NT2/D1 (cell line): Measurements from ENCODE around the gene CDC42EP1.
"Not testable (repeated sequence)": the region's sequence is repeated elsewhere in the genome, so short reads cannot be mapped to it uniquely, and the experiment has no call there.

Source experiments
- DNase-seq: peaks from one replicate; pipeline ENCODE4 v3.0.0-alpha.2; 2011; ENCODE audit warnings: low read depth, low spot score
- H3K27me3 ChIP-seq: 2 replicates; pipeline ENCODE4 v1.6.0; 2011; ENCODE audit warnings: mild to moderate bottlenecking; ENCODE audit not compliant: insufficient read length, insufficient read depth
- H3K36me3 ChIP-seq: 2 replicates; pipeline ENCODE4 v1.6.1; 2011; ENCODE audit warnings: mild to moderate bottlenecking, low read length, mixed read lengths; ENCODE audit not compliant: insufficient read depth, insufficient read length
- H3K4me1 ChIP-seq: 2 replicates; pipeline ENCODE4 v1.5.1; 2011; ENCODE audit not compliant: insufficient read depth, insufficient read length
- H3K4me3 ChIP-seq: 2 replicates; pipeline ENCODE4 v1.5.1; 2011; ENCODE audit warnings: low read depth; ENCODE audit not compliant: insufficient read length
- H3K9ac ChIP-seq: 2 replicates; pipeline ENCODE4 v1.6.0; 2011; ENCODE audit warnings: low read depth; ENCODE audit not compliant: insufficient read length
- H3K9me3 ChIP-seq: 2 replicates; pipeline ENCODE4 v1.5.1; 2011; ENCODE audit warnings: mild to moderate bottlenecking, low read length; ENCODE audit not compliant: insufficient read depth
- SUZ12 ChIP-seq: IDR thresholded peaks from 2 replicates; pipeline ENCODE4 v1.6.1; 2011; ENCODE audit not compliant: insufficient read length, insufficient read depth; ENCODE audit errors: extremely low read depth
- YY1 ChIP-seq: IDR thresholded peaks from 2 replicates; pipeline ENCODE4 v1.6.1; 2011; ENCODE audit not compliant: insufficient read length, insufficient read depth
- ZNF274 ChIP-seq: IDR thresholded peaks from 2 replicates; pipeline ENCODE4 v1.6.1; 2011; ENCODE audit warnings: mild to moderate bottlenecking, low read depth, low read length

The CDC42EP1 gene

GRCh38 chr22:37575490-37576003, 15.3 kb downstream of the CDC42EP1 start:
- no peaks in the 10 kb centered on the region for H3K4me1 ChIP-seq
- H3K9me3 ChIP-seq = no peaks in the 10 kb centered on the region
- no peak overlapping the region for H3K9ac ChIP-seq
- DNase-seq = no peak
- no peaks in the 10 kb centered on the region for H3K36me3 ChIP-seq
- no peaks in the 10 kb centered on the region for H3K27me3 ChIP-seq
- TF ChIP-seq ZNF274 (no peak), SUZ12 (no peak), YY1 (no peak)
- H3K4me3 ChIP-seq = no peak overlapping the region

DNA sequence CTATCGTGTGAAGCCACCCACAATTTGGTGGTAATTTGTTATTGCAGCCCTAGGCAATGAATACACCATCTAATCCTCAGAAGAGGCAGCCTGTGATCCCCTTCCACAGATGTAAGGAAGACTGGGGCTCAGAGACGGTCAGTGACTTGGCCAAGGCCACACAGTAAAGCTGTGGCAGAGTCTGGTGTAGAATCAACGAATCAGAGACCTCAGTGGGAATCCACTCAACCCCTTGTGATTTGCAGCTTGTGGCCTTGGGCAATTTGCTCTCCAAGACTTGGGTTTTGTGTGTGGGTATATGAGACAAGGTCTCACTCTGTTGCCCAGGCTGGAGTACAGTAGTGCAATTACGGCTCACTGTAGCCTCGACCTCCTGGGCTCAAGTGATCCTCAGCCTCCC, 17.7 kb downstream of the CDC42EP1 start:
- no peaks in the 10 kb centered on the region for H3K4me1 ChIP-seq
- H3K9me3 ChIP-seq = no peaks in the 10 kb centered on the region
- no peak for DNase-seq
- H3K4me3 ChIP-seq = no peak overlapping the region
- H3K36me3 ChIP-seq = no peaks in the 10 kb centered on the region
- H3K9ac ChIP-seq = no peak overlapping the region
- no peaks in the 10 kb centered on the region for H3K27me3 ChIP-seq
- TF ChIP-seq ZNF274 (no peak), SUZ12 (no peak), YY1 (no peak)

DNA sequence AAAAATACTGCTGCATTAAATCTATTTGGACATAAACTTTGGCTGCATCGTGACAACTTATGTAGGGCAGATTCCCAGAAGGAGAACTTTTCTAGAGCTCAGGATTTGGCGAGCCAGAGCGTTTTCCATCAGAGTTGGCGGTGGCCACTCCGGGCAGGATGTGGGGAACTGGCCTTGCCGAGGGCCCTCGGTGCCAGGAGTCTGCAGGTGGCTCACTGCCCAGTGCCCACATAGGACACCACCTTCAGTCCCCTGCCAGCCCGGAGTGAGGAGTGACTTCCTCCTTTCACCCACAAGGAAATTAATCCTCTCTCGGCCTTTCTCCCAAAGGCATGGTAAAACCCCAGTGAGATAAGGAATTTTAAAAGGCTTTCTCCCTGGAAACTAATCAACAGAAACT, 21.2 kb downstream of the CDC42EP1 start:
- no peaks in the 10 kb centered on the region for H3K9me3 ChIP-seq
- H3K9ac ChIP-seq = no peak overlapping the region
- H3K36me3 ChIP-seq = no peaks in the 10 kb centered on the region
- no peak overlapping the region for H3K4me3 ChIP-seq
- TF ChIP-seq ZNF274 (no peak), YY1 (no peak), SUZ12 (no peak)
- no peak for DNase-seq
- no peaks in the 10 kb centered on the region for H3K27me3 ChIP-seq
- H3K4me1 ChIP-seq = peaks cover 3% of the 10 kb centered on the region

- DNase-seq = no peak
- H3K36me3 ChIP-seq = no peaks in the 10 kb centered on the region
- H3K9me3 ChIP-seq = no peaks in the 10 kb centered on the region
- H3K4me3 ChIP-seq = no peak overlapping the region
- no peaks in the 10 kb centered on the region for H3K27me3 ChIP-seq
- H3K9ac ChIP-seq = no peak overlapping the region
- TF ChIP-seq ZNF274 = no peak
- no peak for TF ChIP-seq SUZ12
- TF ChIP-seq YY1 = no peak
- peaks cover 3% of the 10 kb centered on the region for H3K4me1 ChIP-seq
These were observed 22.2 kb downstream of the CDC42EP1 start for GRCh38 chr22:37582526-37582925.

- H3K36me3 ChIP-seq = no peaks in the 10 kb centered on the region
- no peak overlapping the region for H3K4me3 ChIP-seq
- no peak for DNase-seq
- no peaks in the 10 kb centered on the region for H3K9me3 ChIP-seq
- no peak overlapping the region for H3K9ac ChIP-seq
- peaks cover 3% of the 10 kb centered on the region for H3K4me1 ChIP-seq
- TF ChIP-seq ZNF274 = no peak
- TF ChIP-seq YY1 = no peak
- no peak for TF ChIP-seq SUZ12
- no peaks in the 10 kb centered on the region for H3K27me3 ChIP-seq
These were observed 28.4 kb downstream of the CDC42EP1 start for GRCh38 chr22:37588546-37589215.

DNA sequence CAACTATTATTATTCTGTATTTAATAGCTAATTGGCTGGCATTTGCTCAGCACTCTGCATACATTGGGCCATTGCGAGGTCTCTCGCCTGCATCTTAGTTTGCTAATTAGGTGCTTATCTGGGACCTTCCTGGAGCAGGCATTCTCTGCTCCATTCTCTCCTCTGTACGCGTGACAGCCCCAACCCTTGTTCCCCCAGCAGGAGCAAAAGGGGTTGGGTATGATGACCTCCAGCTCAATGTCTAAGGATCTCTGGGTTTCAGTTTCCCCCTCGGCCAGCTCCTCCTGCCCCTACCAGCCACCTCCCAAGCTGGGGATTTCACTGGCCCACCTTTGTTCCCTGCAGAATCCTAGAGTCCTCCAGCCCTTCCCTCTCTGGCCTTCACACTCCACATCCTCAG, 29.4 kb downstream of the CDC42EP1 start:
- Histone ChIP-seq H3K36me3 (no peaks in the 10 kb centered on the region), H3K27me3 (no peaks in the 10 kb centered on the region), H3K4me1 (peaks cover 3% of the 10 kb centered on the region), H3K4me3 (no peak overlapping the region), H3K9ac (no peak overlapping the region), H3K9me3 (no peaks in the 10 kb centered on the region)
- no peak for DNase-seq
- TF ChIP-seq ZNF274 (no peak), SUZ12 (no peak), YY1 (no peak)

DNA sequence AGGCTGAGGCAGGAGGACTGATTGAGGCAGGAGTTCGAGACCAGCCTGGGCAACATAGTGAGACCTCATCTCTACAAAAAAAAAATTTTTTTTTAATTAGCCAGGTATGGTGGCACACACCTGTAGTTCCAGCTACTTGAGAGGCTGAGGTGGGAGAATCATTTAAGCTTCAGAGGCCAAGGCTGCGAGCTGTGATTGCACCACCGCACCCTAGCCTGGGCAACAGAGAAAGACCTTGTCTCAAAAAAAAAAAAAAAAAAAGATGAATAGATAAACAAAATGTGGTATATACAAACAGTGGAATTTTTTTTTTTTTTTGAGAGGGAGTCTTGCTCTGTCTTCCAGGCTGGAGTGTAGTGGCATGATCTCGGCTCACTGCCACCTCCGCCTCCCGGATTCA, 30.8 kb downstream of the CDC42EP1 start:
- H3K36me3 ChIP-seq, H3K4me1 ChIP-seq, H3K9ac ChIP-seq, H3K9me3 ChIP-seq, H3K4me3 ChIP-seq, DNase-seq, H3K27me3 ChIP-seq: not testable (repeated sequence)
